Activated CD4-positive, alpha-beta T cell treated with anti-CD3 and anti-CD28 coated beads, Interleukin-2, Interleukin-4, amounts not matched to agents 100 ng/mL and 50 ng/mL, durations not matched to agents 16 hours and 8 hours (primary cell): ENCODE results near the gene AMIGO2.

ENCODE experiments used
- DNase-seq: peaks from one replicate; pipeline ENCODE4 v3.0.0-alpha.2; 2020; ENCODE audit warnings: low spot score

AMIGO2 gene

GRCh38 chr12:47033789-47034555 is 45.8 kb downstream of the AMIGO2 start:
- DNase-seq = no peak

- no peak for DNase-seq
Measured at GRCh38 chr12:47033081-47033480, 46.7 kb downstream of the AMIGO2 start.

GRCh38 chr12:47032644-47033043 is 47.1 kb downstream of the AMIGO2 start:
- peak; percentile 48 for DNase-seq

GRCh38 chr12:47029903-47030302 is 49.9 kb downstream of the AMIGO2 start:
- no peak for DNase-seq

- DNase-seq = no peak
Measured at GRCh38 chr12:47028981-47029708, 50.6 kb downstream of the AMIGO2 start.

- DNase-seq = no peak
Measured at GRCh38 chr12:47028186-47028585, 51.6 kb downstream of the AMIGO2 start.
